K562 (cell line): ENCODE measurements around the gene SCMH1. TPM values are rescaled to one million over a fixed set of nuclear protein-coding genes. Genes with fewer than 3 reads are reported as not detected.

Experiments used
- DDX20 ChIP-seq: fragments of 450-650 bp; IDR thresholded peaks from 2 replicates; pipeline ENCODE4 v1.6.1; 2016; ENCODE audit warnings: missing genetic modification characterization, low read depth, mild to moderate bottlenecking, missing compliant biosample characterization, moderate library complexity
- ELK1 ChIP-seq: sonication (generic); formaldehyde crosslinking; IDR thresholded peaks from 2 replicates; pipeline ENCODE4 v1.8.1; 2022; ENCODE audit warnings: missing genetic modification reagents
- FOXM1 ChIP-seq, 2 experiments: fragments of 450-650 bp in 1 of 2; sonication (generic) in 1 of 2; formaldehyde crosslinking in 1 of 2; IDR thresholded peaks; 2 replicates each; pipeline versions ENCODE4 v1.6.1 to v1.9.0; 2017 to 2022; ENCODE audit warnings: low read depth in 2 of 2, mild to moderate bottlenecking in 2 of 2, missing genetic modification reagents in 1 of 2, moderate library complexity in 1 of 2
- GATA2 ChIP-seq: sonication (generic); formaldehyde crosslinking; IDR thresholded peaks from 2 replicates; pipeline ENCODE4 v1.4.0; 2020; ENCODE audit warnings: mild to moderate bottlenecking, missing genetic modification reagents
- HDGF ChIP-seq: fragments of 450-650 bp; IDR thresholded peaks from 2 replicates; pipeline ENCODE4 v1.6.1; 2016
- KDM2B ChIP-seq: fragments of 250-450 bp; sonication (Bioruptor Pico); IDR thresholded peaks from 2 replicates; pipeline ENCODE4 v1.8.0; 2021; ENCODE audit warnings: mild to moderate bottlenecking, moderate library complexity
- MAZ ChIP-seq, 2 experiments: fragments of 450-650 bp in 1 of 2; sonication (generic) in 1 of 2; formaldehyde crosslinking; IDR thresholded peaks in 1 of 2; conservative IDR thresholded peaks in 1 of 2; 2 replicates each; pipeline versions ENCODE4 v1.4.0 to v1.5.0; 2020; ENCODE audit warnings: mild to moderate bottlenecking in 1 of 2, missing genetic modification reagents in 1 of 2
- MEIS2 ChIP-seq: fragments of 450-650 bp; IDR thresholded peaks from 2 replicates; pipeline ENCODE4 v1.6.1; 2014; ENCODE audit warnings: mild to moderate bottlenecking; ENCODE audit not compliant: partially characterized antibody
- MTA2 ChIP-seq: fragments of 450-650 bp; IDR thresholded peaks from 2 replicates; pipeline ENCODE4 v1.6.1; 2016; ENCODE audit warnings: low read depth
- PML ChIP-seq: IDR thresholded peaks from 2 replicates; pipeline ENCODE4 v1.6.1; 2012; ENCODE audit warnings: low read length, inconsistent platforms
- POLR2AphosphoS5 ChIP-seq: IDR thresholded peaks from 2 replicates; pipeline ENCODE4 v1.6.1; 2011; ENCODE audit warnings: mild to moderate bottlenecking, low read depth, low read length, moderate library complexity; ENCODE audit not compliant: control insufficient read depth, insufficient read depth
- SMAD3 ChIP-seq: fragments of 450-650 bp; formaldehyde crosslinking; conservative IDR thresholded peaks from 2 replicates; pipeline ENCODE4 v1.4.0; 2020; ENCODE audit warnings: mild to moderate bottlenecking
- SMC3 ChIP-seq: conservative IDR thresholded peaks from 2 replicates; pipeline ENCODE4 v1.6.1; 2011; ENCODE audit warnings: low read depth, low read length, improper control_type of control experiment; ENCODE audit not compliant: insufficient read depth
- ZNF518B ChIP-seq: fragments of 250-450 bp; sonication (Bioruptor Pico); IDR thresholded peaks from 2 replicates; pipeline ENCODE4 v1.5.0; 2021; ENCODE audit warnings: mild to moderate bottlenecking, moderate library complexity
- polyA plus RNA-seq, 8 experiments: library from polyadenylated mRNA; depleted of rRNA in 4 of 8; stranded (reverse) in 5 of 8; unstranded in 3 of 8; fragments of >200 nt; fragmentation: Nextera tagmentation in 2 of 8; fragmentation: Illumina TruSeq in 1 of 8; extraction: Ambion mirVana in 2 of 8; extraction: Trizol in 1 of 8; gene quantifications; 2 replicates each; pipeline versions ENCODE4 v1.2.1 to v1.2.3, GENCODE V29; 2011 to 2014; ENCODE audit warnings: inconsistent platforms in 1 of 8, missing spikeins in 1 of 8
- total RNA-seq, 7 experiments: library from RNA; depleted of rRNA in 6 of 7; stranded (reverse); fragments of >200 nt in 6 of 7; fragmentation: Illumina TruSeq in 2 of 7; extraction: Trizol in 2 of 7; gene quantifications; 2 replicates each; pipeline versions ENCODE4 v1.2.1 to v1.2.3, GENCODE V29; 2011 to 2021; ENCODE audit warnings: low replicate concordance in 1 of 7
- TF ChIP-seq, protein P1 (sequence below): sonication (generic); formaldehyde crosslinking; IDR thresholded peaks from 2 replicates; pipeline ENCODE4 v1.8.1; 2023; ENCODE audit warnings: mild to moderate bottlenecking, missing genetic modification reagents
- TF ChIP-seq, protein P2 (sequence below): fragments of 250-450 bp; sonication (Bioruptor Pico); IDR thresholded peaks from 2 replicates; pipeline ENCODE4 v1.5.1; 2021; ENCODE audit warnings: mild to moderate bottlenecking
- TF ChIP-seq, protein P3 (sequence below): fragments of 200-800 bp; sonication (Bioruptor generic); IDR thresholded peaks from 2 replicates; pipeline ENCODE4 v1.6.1; 2017; ENCODE audit warnings: missing genetic modification characterization, missing compliant biosample characterization

The SCMH1 gene
- total and polyA plus RNA-seq, 9 of the 15 experiments (the other 6 are each of a cell fraction or from before 2014, with no cell fraction given) = 8.5 to 37.0 (median 26.8) TPM

DNA sequence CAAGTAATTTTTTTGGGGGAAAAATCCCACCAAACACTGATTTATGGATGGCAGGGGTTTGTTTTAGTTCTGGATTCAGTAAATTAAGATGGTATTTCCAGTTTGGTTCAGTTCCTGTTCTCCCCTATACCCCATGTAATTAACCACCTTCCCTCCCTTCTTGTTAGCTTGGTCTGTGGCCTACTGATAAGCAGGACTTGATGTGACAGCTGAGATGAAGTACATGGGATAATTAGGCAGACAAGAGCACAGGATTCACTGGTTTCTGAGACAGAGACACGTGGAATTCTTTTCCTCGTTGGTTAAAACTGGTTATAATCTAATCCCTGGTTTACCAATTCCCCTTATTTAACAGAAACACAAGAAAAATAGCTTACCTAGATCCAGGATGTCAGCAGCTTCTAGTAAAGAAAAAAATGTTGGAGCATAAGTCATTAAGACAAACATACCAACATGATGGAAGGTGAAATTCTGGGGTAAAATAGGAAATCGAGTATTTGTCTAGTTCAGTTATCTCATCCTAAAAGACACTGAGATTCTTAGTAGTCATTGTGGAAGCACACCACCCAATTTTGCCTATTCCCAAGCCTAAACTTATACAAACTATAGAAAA is 81.5 kb downstream of the SCMH1 start (continued):
- TF ChIP-seq ZNF518B (CRISPR knock-in tag) = no peak
- TF ChIP-seq ELK1 (CRISPR knock-in tag) = no peak
- TF ChIP-seq PML = peak; percentile 90
- TF ChIP-seq KDM2B (CRISPR knock-in tag) = no peak
- TF ChIP-seq, protein P1, sequence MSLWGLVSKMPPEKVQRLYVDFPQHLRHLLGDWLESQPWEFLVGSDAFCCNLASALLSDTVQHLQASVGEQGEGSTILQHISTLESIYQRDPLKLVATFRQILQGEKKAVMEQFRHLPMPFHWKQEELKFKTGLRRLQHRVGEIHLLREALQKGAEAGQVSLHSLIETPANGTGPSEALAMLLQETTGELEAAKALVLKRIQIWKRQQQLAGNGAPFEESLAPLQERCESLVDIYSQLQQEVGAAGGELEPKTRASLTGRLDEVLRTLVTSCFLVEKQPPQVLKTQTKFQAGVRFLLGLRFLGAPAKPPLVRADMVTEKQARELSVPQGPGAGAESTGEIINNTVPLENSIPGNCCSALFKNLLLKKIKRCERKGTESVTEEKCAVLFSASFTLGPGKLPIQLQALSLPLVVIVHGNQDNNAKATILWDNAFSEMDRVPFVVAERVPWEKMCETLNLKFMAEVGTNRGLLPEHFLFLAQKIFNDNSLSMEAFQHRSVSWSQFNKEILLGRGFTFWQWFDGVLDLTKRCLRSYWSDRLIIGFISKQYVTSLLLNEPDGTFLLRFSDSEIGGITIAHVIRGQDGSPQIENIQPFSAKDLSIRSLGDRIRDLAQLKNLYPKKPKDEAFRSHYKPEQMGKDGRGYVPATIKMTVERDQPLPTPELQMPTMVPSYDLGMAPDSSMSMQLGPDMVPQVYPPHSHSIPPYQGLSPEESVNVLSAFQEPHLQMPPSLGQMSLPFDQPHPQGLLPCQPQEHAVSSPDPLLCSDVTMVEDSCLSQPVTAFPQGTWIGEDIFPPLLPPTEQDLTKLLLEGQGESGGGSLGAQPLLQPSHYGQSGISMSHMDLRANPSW (CRISPR knock-in tag) = no peak
- TF ChIP-seq DDX20 = no peak
- 0 out of 2 replicates have a peak, but pooled peaks have one; percentile 7 for TF ChIP-seq SMAD3
- peak in 1 of 2 experiments; percentile 44; a peak in 1 of 4 replicates for TF ChIP-seq MAZ (CRISPR knock-in tag; conservative IDR thresholded peaks at IDR 0.05 in 1 of 2, IDR thresholded peaks at IDR 0.05 in 1 of 2)
- TF ChIP-seq FOXM1 (IDR thresholded peaks at IDR 0.05; ENCODE audit: low read depth) = peak; percentile 86
- no peak for TF ChIP-seq FOXM1 (CRISPR knock-in tag; IDR thresholded peaks at IDR 0.05; ENCODE audit: low read depth)
- TF ChIP-seq SMC3 = no peak
- TF ChIP-seq GATA2 (CRISPR knock-in tag) = peak; percentile 93
- TF ChIP-seq, protein P2, sequence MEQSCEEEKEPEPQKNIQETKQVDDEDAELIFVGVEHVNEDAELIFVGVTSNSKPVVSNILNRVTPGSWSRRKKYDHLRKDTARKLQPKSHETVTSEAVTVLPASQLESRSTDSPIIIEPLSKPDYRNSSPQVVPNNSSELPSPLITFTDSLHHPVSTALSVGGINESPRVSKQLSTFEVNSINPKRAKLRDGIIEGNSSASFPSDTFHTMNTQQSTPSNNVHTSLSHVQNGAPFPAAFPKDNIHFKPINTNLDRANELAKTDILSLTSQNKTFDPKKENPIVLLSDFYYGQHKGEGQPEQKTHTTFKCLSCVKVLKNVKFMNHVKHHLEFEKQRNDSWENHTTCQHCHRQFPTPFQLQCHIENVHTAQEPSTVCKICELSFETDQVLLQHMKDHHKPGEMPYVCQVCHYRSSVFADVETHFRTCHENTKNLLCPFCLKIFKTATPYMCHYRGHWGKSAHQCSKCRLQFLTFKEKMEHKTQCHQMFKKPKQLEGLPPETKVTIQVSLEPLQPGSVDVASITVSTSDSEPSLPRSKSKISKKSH (CRISPR knock-in tag) = no peak
- TF ChIP-seq POLR2AphosphoS5 = peak; percentile 97
- TF ChIP-seq MEIS2 = peak; percentile 99
- no peak for TF ChIP-seq HDGF
- peak; percentile 93 for TF ChIP-seq MTA2
- TF ChIP-seq, protein P3, sequence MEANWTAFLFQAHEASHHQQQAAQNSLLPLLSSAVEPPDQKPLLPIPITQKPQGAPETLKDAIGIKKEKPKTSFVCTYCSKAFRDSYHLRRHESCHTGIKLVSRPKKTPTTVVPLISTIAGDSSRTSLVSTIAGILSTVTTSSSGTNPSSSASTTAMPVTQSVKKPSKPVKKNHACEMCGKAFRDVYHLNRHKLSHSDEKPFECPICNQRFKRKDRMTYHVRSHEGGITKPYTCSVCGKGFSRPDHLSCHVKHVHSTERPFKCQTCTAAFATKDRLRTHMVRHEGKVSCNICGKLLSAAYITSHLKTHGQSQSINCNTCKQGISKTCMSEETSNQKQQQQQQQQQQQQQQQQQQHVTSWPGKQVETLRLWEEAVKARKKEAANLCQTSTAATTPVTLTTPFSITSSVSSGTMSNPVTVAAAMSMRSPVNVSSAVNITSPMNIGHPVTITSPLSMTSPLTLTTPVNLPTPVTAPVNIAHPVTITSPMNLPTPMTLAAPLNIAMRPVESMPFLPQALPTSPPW (CRISPR knock-in tag) = peak; percentile 92
